ENCODE data around the gene SNX6.
"Not testable (repeated sequence)": the region's sequence is repeated elsewhere in the genome, so short reads cannot be mapped to it uniquely, and the experiment has no call there.

The SNX6 gene

GRCh38 chr14:34634360-34634771, 4.4 kb upstream of the SNX6 start:
- DNase-seq (ENCODE audit: low read depth): not testable (repeated sequence)

DNA sequence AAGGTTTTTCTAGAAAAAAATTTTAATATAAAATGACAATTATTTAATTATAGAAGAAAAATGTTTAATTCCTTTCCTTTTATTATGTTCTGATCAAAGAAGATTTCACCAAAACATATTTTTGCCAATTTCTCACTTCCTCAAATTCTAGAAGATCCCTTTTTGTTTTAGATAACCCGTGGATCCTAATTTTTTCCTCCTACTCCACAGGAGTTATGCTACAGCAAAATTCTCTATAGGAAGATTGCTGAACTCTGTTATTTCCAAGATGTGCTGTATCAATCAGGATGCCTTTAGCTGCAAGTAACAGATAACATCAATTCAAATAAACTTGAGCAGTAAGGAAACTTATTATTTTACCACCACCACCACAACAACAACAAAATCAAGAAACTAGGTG, 3.8 kb upstream of the SNX6 start:
- DNase-seq (ENCODE audit: low read depth): no peak

GRCh38 chr14:34632411-34632978, 2.5 kb upstream of the SNX6 start:
- no peak for DNase-seq (ENCODE audit: low read depth)

GRCh38 chr14:34629344-34629656, 648 bp downstream of the SNX6 start:
- no peak for DNase-seq (ENCODE audit: low read depth)

- no peak for DNase-seq (ENCODE audit: low read depth)
These were observed 1.2 kb downstream of the SNX6 start for GRCh38 chr14:34628681-34629135.

GRCh38 chr14:34623506-34623905, 6.4 kb downstream of the SNX6 start:
- DNase-seq (ENCODE audit: low read depth): no peak

DNA sequence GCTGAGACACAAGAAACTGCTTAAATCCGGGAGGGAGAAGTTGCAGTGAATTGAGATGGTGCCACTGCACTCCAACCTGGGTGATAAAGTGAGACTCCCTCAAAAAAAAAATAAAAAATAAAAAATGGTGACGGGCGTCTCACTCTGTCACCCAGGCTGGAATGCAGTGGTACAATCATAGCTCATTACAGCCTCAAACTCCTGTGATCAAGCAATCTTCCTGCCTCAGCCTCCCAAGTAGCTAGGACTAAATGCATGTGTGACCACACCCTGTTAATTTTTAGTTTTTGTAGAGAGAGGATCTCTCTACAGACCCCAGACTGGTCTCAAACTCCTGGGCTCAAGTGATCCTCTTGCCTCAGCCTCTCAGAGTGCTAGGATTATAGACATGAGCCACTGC, 9.1 kb downstream of the SNX6 start:
- no peak for DNase-seq (ENCODE audit: low read depth)

DNA sequence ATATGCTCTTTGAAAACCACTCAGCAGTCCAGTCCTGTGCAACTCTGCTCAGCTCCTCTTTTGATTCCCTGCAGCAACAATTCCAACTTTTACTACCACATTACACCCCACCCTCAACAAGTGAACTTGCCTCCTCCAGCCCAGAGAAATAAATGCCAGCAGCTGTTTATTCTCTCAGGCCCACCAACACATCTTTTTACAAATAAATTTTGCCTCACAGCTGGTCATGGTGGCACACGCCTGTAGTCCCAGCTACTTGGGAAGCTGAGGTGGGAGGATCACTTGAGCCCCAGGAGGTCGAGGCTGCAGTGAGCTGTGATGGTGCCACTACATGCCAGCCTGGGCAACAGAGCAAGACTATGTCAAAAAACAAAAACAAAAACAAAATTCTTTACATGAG, 9.8 kb downstream of the SNX6 start:
- no peak for DNase-seq (ENCODE audit: low read depth)

DNA sequence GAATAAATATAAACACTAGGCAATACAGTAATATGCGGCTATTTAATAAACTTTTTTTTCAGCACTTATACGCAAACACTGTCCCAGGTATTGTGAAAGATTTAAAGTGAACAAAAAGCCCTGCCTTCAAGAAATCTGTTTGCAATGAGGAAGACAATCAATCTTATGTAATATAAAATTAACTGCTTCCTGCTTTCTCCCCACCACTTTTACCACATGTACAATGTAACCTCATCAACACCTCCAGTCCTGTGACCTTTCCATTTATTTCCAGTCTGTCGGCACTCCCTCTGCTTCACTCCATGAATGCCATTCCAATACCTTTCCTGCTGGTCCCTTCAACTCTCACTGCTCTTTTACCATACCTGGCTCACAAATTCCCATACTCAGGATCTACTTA, 10.5 kb downstream of the SNX6 start:
- no peak for DNase-seq (ENCODE audit: low read depth)

- DNase-seq (ENCODE audit: low read depth): no peak
These were observed 13.6 kb downstream of the SNX6 start for GRCh38 chr14:34616360-34616759.

GRCh38 chr14:34615507-34615906, 14.4 kb downstream of the SNX6 start:
- DNase-seq (ENCODE audit: low read depth): no peak

GRCh38 chr14:34614638-34615037, 15.3 kb downstream of the SNX6 start:
- DNase-seq (ENCODE audit: low read depth): no peak

- DNase-seq (ENCODE audit: low read depth): no peak
These were observed 19.8 kb downstream of the SNX6 start for GRCh38 chr14:34610101-34610500.

- no peak for DNase-seq (ENCODE audit: low read depth)
These were observed 24.5 kb downstream of the SNX6 start for GRCh38 chr14:34605461-34605860.

DNA sequence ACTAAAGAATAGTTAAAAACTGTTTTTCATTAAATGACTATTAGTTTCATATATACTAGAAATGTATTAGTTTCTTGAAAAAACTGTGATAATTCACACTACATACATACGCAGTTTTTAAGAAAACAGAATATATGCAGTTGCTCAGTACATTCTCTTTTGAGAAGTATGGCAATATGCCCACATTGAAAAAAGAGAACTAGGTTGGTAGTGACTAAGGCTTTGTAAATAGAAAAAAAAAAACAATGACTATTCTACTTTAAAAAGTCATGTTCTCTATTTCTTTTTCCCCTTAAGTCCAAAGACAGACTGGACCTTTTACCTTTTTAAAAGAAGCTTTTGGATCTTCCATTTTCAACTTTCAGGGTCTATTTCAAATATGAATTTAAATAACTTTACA, 25.0 kb downstream of the SNX6 start:
- DNase-seq (ENCODE audit: low read depth): no peak

DNA sequence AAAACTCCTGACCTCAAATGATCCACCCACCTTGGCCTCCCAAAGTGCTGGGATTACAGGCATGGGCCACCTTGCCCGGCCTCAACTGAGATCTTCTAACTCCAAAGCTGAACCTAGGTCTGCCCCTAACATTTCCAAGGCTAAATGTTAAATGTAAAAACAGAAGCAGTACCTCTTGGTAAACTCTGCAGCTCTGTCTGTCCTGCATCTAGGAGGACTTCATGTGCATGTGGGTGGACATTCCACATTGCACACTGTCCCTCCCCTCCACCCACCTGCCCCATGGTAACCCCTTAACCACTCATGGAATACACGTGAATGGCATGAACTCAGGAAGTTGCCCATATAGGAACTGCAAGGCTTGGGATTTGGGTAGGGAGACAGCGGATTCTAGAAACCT, 33.1 kb downstream of the SNX6 start:
- DNase-seq (ENCODE audit: low read depth): no peak

- no peak for DNase-seq (ENCODE audit: low read depth)
These were observed 36.1 kb downstream of the SNX6 start for GRCh38 chr14:34593740-34594375.

DNA sequence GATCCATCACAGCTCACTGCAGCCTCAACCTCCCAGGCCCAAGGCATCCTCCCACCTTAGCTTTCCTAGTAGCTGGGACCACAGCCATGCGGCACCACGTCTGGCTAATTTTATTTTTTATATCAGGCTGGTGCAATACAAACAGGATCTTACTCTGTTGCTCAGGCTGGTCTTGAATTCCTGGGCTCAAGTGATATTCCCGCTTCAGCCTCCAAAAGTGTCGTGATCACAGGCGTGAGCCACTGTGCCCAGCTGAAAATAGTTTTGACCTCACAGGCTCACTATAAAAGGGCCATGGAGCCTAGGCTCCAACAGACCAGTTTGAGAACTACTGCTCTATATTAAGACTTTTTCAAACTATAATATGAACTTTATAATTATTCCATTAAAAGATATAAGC, 37.3 kb downstream of the SNX6 start:
- DNase-seq (ENCODE audit: low read depth): no peak

GRCh38 chr14:34583525-34583924, 46.4 kb downstream of the SNX6 start:
- no peak for DNase-seq (ENCODE audit: low read depth)

GRCh38 chr14:34582117-34582680, 47.7 kb downstream of the SNX6 start:
- DNase-seq (ENCODE audit: low read depth): no peak

GRCh38 chr14:34580381-34580780, 49.6 kb downstream of the SNX6 start:
- no peak for DNase-seq (ENCODE audit: low read depth)

GRCh38 chr14:34571771-34572170, 58.2 kb downstream of the SNX6 start:
- no peak for DNase-seq (ENCODE audit: low read depth)

DNA sequence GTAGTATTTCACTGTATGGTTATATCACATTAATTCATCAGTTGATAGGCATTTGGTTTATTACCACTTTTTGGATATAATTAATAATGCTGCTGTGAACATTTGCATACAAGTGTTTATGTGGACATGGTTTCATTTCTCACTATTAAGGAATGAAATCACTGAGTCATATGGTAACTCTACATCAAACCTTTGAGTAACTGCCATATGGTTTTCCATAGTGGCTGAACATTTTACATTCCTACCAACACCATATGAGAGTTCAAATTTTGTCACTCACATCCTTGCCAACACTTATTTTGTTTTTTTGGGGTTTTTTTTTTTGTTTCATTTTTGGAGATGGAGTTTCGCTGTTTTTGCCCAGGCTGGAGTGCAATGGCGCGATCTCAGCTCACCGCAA, 60.2 kb downstream of the SNX6 start:
- no peak for DNase-seq (ENCODE audit: low read depth)

DNA sequence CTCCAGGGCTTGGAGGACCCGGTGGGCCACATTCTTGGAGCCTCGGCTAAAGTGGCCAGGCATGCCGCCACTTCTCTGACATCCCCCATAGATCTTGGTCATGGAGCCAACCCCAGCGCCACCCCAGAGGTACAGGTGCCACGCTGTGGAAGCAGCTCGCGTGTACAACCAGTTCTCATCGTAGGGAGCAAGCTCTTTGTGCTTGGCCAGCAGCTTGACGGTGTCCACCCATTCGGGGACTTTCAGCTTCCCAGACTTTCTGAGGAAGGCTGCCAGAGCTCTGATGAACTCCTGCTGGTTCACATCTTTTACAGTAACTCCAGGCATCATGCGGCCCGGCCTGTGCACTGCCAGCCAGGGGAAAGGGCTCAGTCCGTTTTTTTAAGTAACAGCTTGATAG, 61.1 kb downstream of the SNX6 start:
- no peak for DNase-seq (ENCODE audit: low read depth)
